Esophagus squamous epithelium (tissue), 4 donors: ENCODE measurements around the gene STK10.

Experiments used
- CTCF ChIP-seq, 6 experiments: fragments of 450-650 bp in 4 of 6; fragments of 200-600 bp in 2 of 6; sonication (generic) in 2 of 6; IDR thresholded peaks; one replicate each; pipeline ENCODE4 v1.5.1; 2016 to 2019; ENCODE audit warnings: antibody characterized with exemption in 6 of 6, mild to moderate bottlenecking in 4 of 6, moderate library complexity in 4 of 6
- POLR2A ChIP-seq, 4 donors: fragments of 450-650 bp; IDR thresholded peaks; one replicate each; pipeline ENCODE4 v1.6.1; 2017; ENCODE audit warnings: antibody characterized with exemption in 4 of 4, mild to moderate bottlenecking in 4 of 4, moderate library complexity in 3 of 4

- TF ChIP-seq CTCF (IDR thresholded peaks at IDR 0.05) (no peak), POLR2A (IDR thresholded peaks at IDR 0.05) (no peak)
These were observed 39.6 kb downstream of the STK10 start for GRCh38 chr5:172148381-172148780.
